ENCODE measurements around the gene SMCO4.

SMCO4 gene

GRCh38 chr11:93541884-93542810, 1.0 kb downstream of the SMCO4 start:
- TF ChIP-seq GATA2 (IDR thresholded peaks at IDR 0.05; ENCODE audit: low read depth, low read length), result no peak
- no peak for TF ChIP-seq GATA3 (IDR thresholded peaks at IDR 0.05; ENCODE audit: low read depth, low read length)

- no peak for TF ChIP-seq GATA2 (IDR thresholded peaks at IDR 0.05; ENCODE audit: low read depth, low read length)
- TF ChIP-seq GATA3 (IDR thresholded peaks at IDR 0.05; ENCODE audit: low read depth, low read length), result no peak
Observed at GRCh38 chr11:93540896-93541553, 2.2 kb downstream of the SMCO4 start.

DNA sequence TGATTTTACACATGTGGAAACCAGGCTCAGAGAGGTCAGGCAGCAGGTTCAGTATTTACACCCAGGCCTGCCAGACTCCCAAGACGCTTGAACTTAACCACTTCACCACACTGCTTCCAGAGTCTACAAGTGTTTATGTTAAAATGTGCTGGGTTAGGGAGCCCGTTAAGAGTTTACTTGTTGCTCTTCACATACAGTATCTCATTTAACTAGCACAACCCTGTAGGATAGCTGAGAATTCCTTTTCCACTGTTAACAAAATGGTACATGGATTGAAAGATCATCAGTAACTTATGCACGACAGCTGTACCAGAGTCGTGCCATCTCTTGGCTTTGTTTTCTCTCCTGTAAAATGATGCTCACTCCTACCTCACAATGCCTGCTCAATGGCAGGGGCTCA, 2.9 kb downstream of the SMCO4 start:
- TF ChIP-seq GATA3 (IDR thresholded peaks at IDR 0.05; ENCODE audit: low read depth, low read length), result no peak
- no peak for TF ChIP-seq GATA2 (IDR thresholded peaks at IDR 0.05; ENCODE audit: low read depth, low read length)

DNA sequence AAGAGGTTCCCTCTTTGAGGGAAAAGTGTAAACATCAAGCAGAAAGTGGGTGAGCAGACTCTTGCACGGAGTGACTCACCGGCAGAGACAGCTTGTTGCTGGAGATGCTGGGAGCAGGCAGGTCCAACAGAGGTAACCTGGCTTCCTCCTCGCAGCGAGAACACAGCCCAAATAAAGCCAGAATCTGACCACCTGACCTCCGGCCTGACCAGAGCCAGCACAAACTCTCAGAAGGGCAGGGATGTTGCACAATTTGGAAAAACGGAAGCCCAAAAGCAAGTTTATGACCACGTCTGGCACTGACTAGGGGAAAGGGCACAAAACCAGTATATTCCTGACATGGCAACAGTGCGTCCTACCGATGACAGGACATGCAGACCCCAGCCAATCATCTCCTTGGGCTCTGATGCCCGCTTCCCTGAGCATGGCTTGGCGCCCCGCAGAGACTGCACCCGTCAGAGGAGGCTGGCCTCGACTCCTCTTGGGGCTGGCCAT, 5.4 kb downstream of the SMCO4 start:
- TF ChIP-seq GATA2 (IDR thresholded peaks at IDR 0.05; ENCODE audit: low read depth, low read length) (no peak), GATA3 (IDR thresholded peaks at IDR 0.05; ENCODE audit: low read depth, low read length) (no peak)

DNA sequence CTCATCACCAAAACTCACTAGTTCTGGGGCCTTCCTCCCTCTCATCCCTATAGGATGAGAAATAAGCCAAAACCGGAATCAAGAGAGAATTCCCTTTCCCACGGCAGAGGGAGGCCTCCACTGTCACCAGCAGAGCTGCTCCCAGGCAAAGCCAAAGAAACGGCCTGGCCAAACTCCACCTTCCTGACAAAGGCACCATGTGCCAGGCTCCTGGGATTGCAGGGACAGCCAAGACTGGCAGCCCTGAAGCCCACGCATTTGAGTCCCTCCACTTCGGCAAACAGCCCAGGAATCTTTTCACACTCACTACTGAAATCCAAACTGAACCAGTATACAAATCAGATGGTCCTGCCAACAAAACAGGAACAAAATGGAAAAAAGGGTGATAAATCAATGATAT, 6.1 kb downstream of the SMCO4 start:
- TF ChIP-seq GATA2 (IDR thresholded peaks at IDR 0.05; ENCODE audit: low read depth, low read length) (no peak), GATA3 (IDR thresholded peaks at IDR 0.05; ENCODE audit: low read depth, low read length) (no peak)

DNA sequence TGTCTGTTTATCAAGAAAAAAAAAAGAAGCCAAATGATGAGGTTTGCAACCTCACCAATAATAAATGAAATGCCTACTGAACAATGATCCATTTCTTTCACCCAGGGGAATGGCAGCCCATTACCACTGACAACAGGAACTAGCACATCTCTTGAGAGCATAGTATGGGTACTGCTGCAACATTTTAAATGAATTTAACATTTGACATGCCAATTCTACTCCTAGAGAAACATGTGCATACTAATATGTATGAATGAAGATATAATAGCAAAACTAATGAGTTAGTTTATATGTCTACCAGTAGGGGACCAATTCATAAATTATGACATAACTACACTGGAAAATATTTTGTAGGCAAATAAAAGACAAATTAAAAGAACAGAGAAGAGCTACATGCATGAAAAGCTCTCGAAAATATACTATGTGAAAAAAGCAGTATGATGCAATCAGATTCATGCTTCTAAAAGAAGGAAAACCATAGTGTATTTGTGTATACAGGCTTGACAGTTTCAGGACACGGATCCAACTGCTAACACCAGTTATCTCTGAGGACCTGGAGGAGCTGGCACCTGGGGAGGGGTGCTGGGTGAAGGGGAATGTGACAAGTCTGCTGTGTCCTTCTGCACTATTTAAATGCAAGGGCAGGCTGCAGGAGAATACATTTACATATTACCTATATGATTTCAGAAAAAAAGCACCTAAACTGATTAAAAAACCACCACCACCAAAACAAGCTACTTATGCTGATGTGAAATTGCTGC, 6.9 kb downstream of the SMCO4 start:
- TF ChIP-seq GATA2 (IDR thresholded peaks at IDR 0.05; ENCODE audit: low read depth, low read length) (no peak), GATA3 (IDR thresholded peaks at IDR 0.05; ENCODE audit: low read depth, low read length) (no peak)

- TF ChIP-seq GATA3 (IDR thresholded peaks at IDR 0.05; ENCODE audit: low read depth, low read length), result no peak
- no peak for TF ChIP-seq GATA2 (IDR thresholded peaks at IDR 0.05; ENCODE audit: low read depth, low read length)
Observed at GRCh38 chr11:93532806-93533205, 10.4 kb downstream of the SMCO4 start.

GRCh38 chr11:93532281-93532789, 10.9 kb downstream of the SMCO4 start:
- TF ChIP-seq GATA3 (IDR thresholded peaks at IDR 0.05; ENCODE audit: low read depth, low read length) (no peak), GATA2 (IDR thresholded peaks at IDR 0.05; ENCODE audit: low read depth, low read length) (no peak)

- TF ChIP-seq GATA3 (IDR thresholded peaks at IDR 0.05; ENCODE audit: low read depth, low read length) (no peak), GATA2 (IDR thresholded peaks at IDR 0.05; ENCODE audit: low read depth, low read length) (no peak)
Observed at GRCh38 chr11:93530468-93530826, 12.7 kb downstream of the SMCO4 start.

DNA sequence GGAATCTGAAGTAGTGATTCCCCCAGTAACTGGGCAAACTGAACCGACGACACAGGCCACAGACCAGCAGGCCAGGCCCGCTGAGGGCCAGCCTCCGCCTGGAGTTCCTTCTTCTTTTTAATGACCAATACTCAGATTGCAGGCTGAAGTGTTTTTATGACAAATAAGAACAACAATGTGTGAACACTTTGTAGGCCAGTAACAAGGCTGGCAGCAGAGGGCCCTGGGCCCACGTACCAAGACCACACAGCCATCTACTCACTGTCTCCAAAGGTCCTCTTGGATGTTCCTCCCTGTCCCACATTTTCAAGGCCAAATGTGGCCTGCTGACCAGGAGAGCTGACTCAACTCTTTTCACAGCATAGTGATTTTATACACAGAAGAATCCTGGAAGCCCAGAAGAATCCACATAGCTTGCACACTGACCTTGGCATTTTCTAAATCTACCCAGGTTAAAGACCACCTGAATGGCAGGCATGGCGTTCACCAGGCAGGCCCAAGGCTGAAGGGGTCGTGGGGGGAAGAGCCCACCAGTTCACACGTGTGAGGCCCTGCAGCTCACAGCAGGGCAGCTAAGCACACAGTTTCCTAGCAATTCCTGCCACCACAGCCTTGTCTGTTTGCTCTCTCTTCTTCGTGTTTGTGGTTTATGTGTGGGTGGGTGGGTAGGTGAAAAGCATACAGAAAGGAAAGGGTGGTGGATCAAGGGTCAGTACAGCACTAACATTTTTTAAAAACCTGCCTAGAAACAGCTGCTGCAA, 13.3 kb downstream of the SMCO4 start:
- TF ChIP-seq GATA2 (IDR thresholded peaks at IDR 0.05; ENCODE audit: low read depth, low read length) (no peak), GATA3 (IDR thresholded peaks at IDR 0.05; ENCODE audit: low read depth, low read length) (no peak)

DNA sequence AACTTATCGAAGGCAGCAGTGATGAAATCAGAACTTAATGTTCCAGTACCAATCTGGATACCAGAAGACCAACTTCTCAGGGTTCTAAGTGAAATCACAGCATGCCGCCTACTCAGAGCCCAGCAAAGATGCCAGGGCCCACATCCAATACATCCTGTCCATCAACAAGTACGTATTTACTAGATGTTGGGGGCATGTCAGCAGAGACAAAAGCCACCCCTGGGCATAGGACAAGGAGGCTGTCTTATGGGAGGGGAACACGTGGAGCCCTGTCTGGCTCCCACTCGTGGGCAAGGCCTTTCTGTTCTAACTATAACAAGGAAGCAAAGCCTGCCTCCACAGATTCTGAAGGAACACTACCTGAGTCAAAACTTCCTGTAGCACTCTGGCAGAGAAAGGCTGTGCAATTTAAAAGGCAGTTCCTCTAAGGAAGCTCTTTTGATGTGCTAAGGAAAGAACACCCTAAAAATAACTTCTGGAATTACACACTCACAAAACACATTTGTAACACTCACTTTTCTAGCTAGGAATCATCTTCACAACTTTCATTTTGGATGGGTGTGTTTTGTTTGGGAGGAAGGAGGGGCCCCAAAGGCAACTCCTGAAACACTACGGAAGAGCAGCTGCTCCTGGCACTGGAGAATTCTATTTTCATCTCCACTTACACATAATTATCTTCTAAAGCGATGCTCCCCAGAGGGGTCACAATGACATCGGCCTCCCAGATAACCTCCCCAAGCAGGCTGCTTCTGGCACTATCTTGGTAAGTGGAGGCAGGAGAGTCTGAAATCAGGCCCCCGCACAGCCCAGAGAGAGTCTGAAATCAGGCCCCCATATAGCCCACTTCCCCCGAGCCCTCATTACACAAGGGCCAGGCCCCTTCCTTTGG, 14.2 kb downstream of the SMCO4 start:
- no peak for TF ChIP-seq GATA3 (IDR thresholded peaks at IDR 0.05; ENCODE audit: low read depth, low read length)
- TF ChIP-seq GATA2 (IDR thresholded peaks at IDR 0.05; ENCODE audit: low read depth, low read length), result no peak

GRCh38 chr11:93528252-93528651, 14.9 kb downstream of the SMCO4 start:
- TF ChIP-seq GATA2 (IDR thresholded peaks at IDR 0.05; ENCODE audit: low read depth, low read length), result no peak
- no peak for TF ChIP-seq GATA3 (IDR thresholded peaks at IDR 0.05; ENCODE audit: low read depth, low read length)

Data from SH-SY5Y (cell line).